Measurements from ENCODE around the gene SRL. TPM values are rescaled to one million over a fixed set of nuclear protein-coding genes. Genes with fewer than 3 reads are reported as not detected.

SRL gene
- total and polyA plus RNA-seq, 2 of the 13 experiments (the other 11 are each of a cell fraction or from before 2014, with no cell fraction given) = 0.05 TPM; not detected in 1

- intact Hi-C loops (cut with micrococcal nuclease; ENCODE audit: unreplicated experiment) = no loop called here
- Histone ChIP-seq H3K4me1 (ENCODE audit: insufficient read depth, low read length) (peaks cover 30% of the 10 kb centered on the region), H3K27ac (ENCODE audit: extremely low read length, insufficient read depth, low read length) (no peak overlapping the region), H3K79me2 (ENCODE audit: insufficient read depth, low read length) (no peaks in the 10 kb centered on the region), H3K4me2 (ENCODE audit: low read depth, low read length) (no peak overlapping the region), H2AFZ (ENCODE audit: low read length) (no peak overlapping the region), H4K20me1 (ENCODE audit: insufficient read depth, low read length) (no peaks in the 10 kb centered on the region), H3K9me3 (ENCODE audit: low read length) (no peaks in the 10 kb centered on the region), H3K27me3 (ENCODE audit: control insufficient read depth in 1 of 2, insufficient read depth in 2 of 2, low read length in 2 of 2) (no peaks in the 10 kb centered on the region; a peak in 1 of 5 replicates), H3K4me3 (replicated peaks in 1 of 3; ENCODE audit: insufficient read depth in 1 of 3, low read depth in 2 of 3, low read length in 3 of 3) (no peak overlapping the region), H3K36me3 (replicated peaks in 1 of 2; ENCODE audit: control insufficient read depth in 1 of 2, insufficient read depth in 2 of 2, low read length in 2 of 2) (no peaks in the 10 kb centered on the region), H3K9ac (ENCODE audit: insufficient read depth, low read depth, low read length) (no peak overlapping the region)
- POLR2A ChIA-PET = no interaction called here
- BruUV-seq (replicated peaks) = no TSS peak
- DNase-seq (ENCODE audit: low spot score) (no peak), ATAC-seq (no peak), FAIRE-seq (no peak)
- CTCF ChIA-PET (ENCODE audit: low intra/inter-chr PET ratio, low total read pairs) = no interaction called here
- WGBS (ENCODE audit: low lambda C conversion rate) = 78% methylated on average over 15 of the region's 17 CpGs
- TF ChIP-seq POLR2AphosphoS5 (IDR thresholded peaks at IDR 0.05; ENCODE audit: low read depth, low read length) = no peak
- no peak for TF ChIP-seq ETV5 (CRISPR knock-in tag; IDR thresholded peaks at IDR 0.05; ENCODE audit: borderline replicate concordance)
- TF ChIP-seq MXD1 (CRISPR knock-in tag; IDR thresholded peaks at IDR 0.05) = no peak
- TF ChIP-seq ZMAT3 (CRISPR knock-in tag; conservative IDR thresholded peaks at IDR 0.05) = no peak
- no peak for TF ChIP-seq SOX5 (CRISPR knock-in tag; IDR thresholded peaks at IDR 0.05; ENCODE audit: borderline replicate concordance)
- no peak for TF ChIP-seq BATF2 (CRISPR knock-in tag; IDR thresholded peaks at IDR 0.05)
- TF ChIP-seq MAZ (IDR thresholded peaks at IDR 0.05; ENCODE audit: borderline replicate concordance, low read depth, low read length) = no peak
- TF ChIP-seq MAZ (CRISPR knock-in tag; IDR thresholded peaks at IDR 0.05; ENCODE audit: low read depth) = no peak
- no peak for TF ChIP-seq NFRKB (IDR thresholded peaks at IDR 0.05)
- TF ChIP-seq MNT (IDR thresholded peaks at IDR 0.05) = no peak
- no peak for TF ChIP-seq ZNF260 (CRISPR knock-in tag; IDR thresholded peaks at IDR 0.05; ENCODE audit: borderline replicate concordance, low read depth)
- no peak for TF ChIP-seq ZNF674 (CRISPR knock-in tag; IDR thresholded peaks at IDR 0.05; ENCODE audit: low read depth)
- no peak for TF ChIP-seq FOXK2 (IDR thresholded peaks at IDR 0.05)
- in situ Hi-C loops (cut with HindIII; ENCODE audit: extremely low pct_ligation_motif_present, low pct_unique_long_range_greater_than_20kb) = no loop called here
These were observed 82.2 kb downstream of the SRL start for GRCh38 chr16:4159726-4160125.

Data from HepG2 (cell line).